HEK293 (cell line): Measurements from ENCODE around the gene ZNF821.

Experiments
- REST ChIP-seq: fragments of 450-650 bp; formaldehyde crosslinking; IDR thresholded peaks from 2 replicates; pipeline ENCODE4 v1.5.1; 2016; ENCODE audit warnings: missing biosample characterization, missing genetic modification characterization
- SCRT1 ChIP-seq: fragments of 450-650 bp; formaldehyde crosslinking; IDR thresholded peaks from 2 replicates; pipeline ENCODE4 v1.5.1; 2016; ENCODE audit warnings: missing biosample characterization, missing genetic modification characterization, borderline replicate concordance
- TCF7L2 ChIP-seq: IDR thresholded peaks from 2 replicates; pipeline ENCODE4 v1.6.1; 2011; ENCODE audit warnings: low read depth, mild to moderate bottlenecking, inconsistent platforms, low read length, moderate library complexity, borderline replicate concordance
- YY1 ChIP-seq: fragments of 450-650 bp; formaldehyde crosslinking; IDR thresholded peaks from 2 replicates; pipeline ENCODE4 v1.5.1; 2018; ENCODE audit warnings: missing biosample characterization, missing genetic modification characterization
- ZBTB11 ChIP-seq: fragments of 450-650 bp; formaldehyde crosslinking; conservative IDR thresholded peaks from 2 replicates; pipeline ENCODE4 v1.5.1; 2016; ENCODE audit warnings: low read depth, missing biosample characterization, missing genetic modification characterization
- ZFHX2 ChIP-seq: fragments of 450-650 bp; formaldehyde crosslinking; conservative IDR thresholded peaks from 2 replicates; pipeline ENCODE4 v1.5.1; 2016; ENCODE audit warnings: missing biosample characterization, missing genetic modification characterization
- ZFP37 ChIP-seq: fragments of 450-650 bp; formaldehyde crosslinking; IDR thresholded peaks from 2 replicates; pipeline ENCODE4 v1.5.1; 2016; ENCODE audit warnings: missing biosample characterization, missing genetic modification characterization
- ZNF2 ChIP-seq: fragments of 450-650 bp; formaldehyde crosslinking; IDR thresholded peaks from 2 replicates; pipeline ENCODE4 v1.5.1; 2016; ENCODE audit warnings: missing biosample characterization, missing genetic modification characterization
- ZNF266 ChIP-seq: fragments of 450-650 bp; formaldehyde crosslinking; IDR thresholded peaks from 2 replicates; pipeline ENCODE4 v1.5.1; 2016; ENCODE audit warnings: missing biosample characterization, missing genetic modification characterization, low read depth
- ZNF558 ChIP-seq: fragments of 450-650 bp; formaldehyde crosslinking; IDR thresholded peaks from 2 replicates; pipeline ENCODE4 v1.5.1; 2016; ENCODE audit warnings: missing biosample characterization, missing genetic modification characterization
- ZSCAN23 ChIP-seq: fragments of 450-650 bp; formaldehyde crosslinking; IDR thresholded peaks from 2 replicates; pipeline ENCODE4 v1.5.1; 2016; ENCODE audit warnings: missing biosample characterization, missing genetic modification characterization
- TF ChIP-seq, protein P1 (sequence below): fragments of 450-650 bp; formaldehyde crosslinking; IDR thresholded peaks from 2 replicates; pipeline ENCODE4 v1.5.1; 2016; ENCODE audit warnings: missing biosample characterization, missing genetic modification characterization
- TF ChIP-seq, protein P2 (sequence below): sonication (generic); formaldehyde crosslinking; IDR thresholded peaks from 2 replicates; pipeline ENCODE4 v1.8.1; 2022; ENCODE audit warnings: mild to moderate bottlenecking, moderate library complexity, missing genetic modification reagents

- no peak for TF ChIP-seq REST (tag by site-specific recombination)
- no peak for TF ChIP-seq SCRT1 (tag by site-specific recombination)
- TF ChIP-seq, protein P1, sequence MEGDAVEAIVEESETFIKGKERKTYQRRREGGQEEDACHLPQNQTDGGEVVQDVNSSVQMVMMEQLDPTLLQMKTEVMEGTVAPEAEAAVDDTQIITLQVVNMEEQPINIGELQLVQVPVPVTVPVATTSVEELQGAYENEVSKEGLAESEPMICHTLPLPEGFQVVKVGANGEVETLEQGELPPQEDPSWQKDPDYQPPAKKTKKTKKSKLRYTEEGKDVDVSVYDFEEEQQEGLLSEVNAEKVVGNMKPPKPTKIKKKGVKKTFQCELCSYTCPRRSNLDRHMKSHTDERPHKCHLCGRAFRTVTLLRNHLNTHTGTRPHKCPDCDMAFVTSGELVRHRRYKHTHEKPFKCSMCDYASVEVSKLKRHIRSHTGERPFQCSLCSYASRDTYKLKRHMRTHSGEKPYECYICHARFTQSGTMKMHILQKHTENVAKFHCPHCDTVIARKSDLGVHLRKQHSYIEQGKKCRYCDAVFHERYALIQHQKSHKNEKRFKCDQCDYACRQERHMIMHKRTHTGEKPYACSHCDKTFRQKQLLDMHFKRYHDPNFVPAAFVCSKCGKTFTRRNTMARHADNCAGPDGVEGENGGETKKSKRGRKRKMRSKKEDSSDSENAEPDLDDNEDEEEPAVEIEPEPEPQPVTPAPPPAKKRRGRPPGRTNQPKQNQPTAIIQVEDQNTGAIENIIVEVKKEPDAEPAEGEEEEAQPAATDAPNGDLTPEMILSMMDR (tag by site-specific recombination), result no peak
- no peak for TF ChIP-seq TCF7L2
- TF ChIP-seq ZFHX2 (tag by site-specific recombination), result no peak
- TF ChIP-seq ZBTB11 (tag by site-specific recombination), result no peak
- TF ChIP-seq ZNF558 (tag by site-specific recombination), result no peak
- no peak for TF ChIP-seq ZNF2 (tag by site-specific recombination)
- TF ChIP-seq, protein P2, sequence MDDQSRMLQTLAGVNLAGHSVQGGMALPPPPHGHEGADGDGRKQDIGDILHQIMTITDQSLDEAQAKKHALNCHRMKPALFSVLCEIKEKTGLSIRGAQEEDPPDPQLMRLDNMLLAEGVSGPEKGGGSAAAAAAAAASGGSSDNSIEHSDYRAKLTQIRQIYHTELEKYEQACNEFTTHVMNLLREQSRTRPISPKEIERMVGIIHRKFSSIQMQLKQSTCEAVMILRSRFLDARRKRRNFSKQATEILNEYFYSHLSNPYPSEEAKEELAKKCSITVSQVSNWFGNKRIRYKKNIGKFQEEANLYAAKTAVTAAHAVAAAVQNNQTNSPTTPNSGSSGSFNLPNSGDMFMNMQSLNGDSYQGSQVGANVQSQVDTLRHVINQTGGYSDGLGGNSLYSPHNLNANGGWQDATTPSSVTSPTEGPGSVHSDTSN (CRISPR knock-in tag), result no peak
- TF ChIP-seq ZFP37 (tag by site-specific recombination), result no peak
- TF ChIP-seq YY1 (tag by site-specific recombination), result no peak
- no peak for TF ChIP-seq ZNF266 (tag by site-specific recombination)
- no peak for TF ChIP-seq ZSCAN23 (tag by site-specific recombination)
These were observed 30.6 kb downstream of the ZNF821 start for GRCh38 chr16:71853413-71853812.
